NCI-H1092 treated with DMSO at 0.1 percent for 48 hours (cell line): Measurements from ENCODE around the gene CDCA5.

Source experiments
- DNase-seq: peaks from one replicate; lab custom pipeline; 2025; lab: John Stamatoyannopoulos, UW

CDCA5 gene

DNA sequence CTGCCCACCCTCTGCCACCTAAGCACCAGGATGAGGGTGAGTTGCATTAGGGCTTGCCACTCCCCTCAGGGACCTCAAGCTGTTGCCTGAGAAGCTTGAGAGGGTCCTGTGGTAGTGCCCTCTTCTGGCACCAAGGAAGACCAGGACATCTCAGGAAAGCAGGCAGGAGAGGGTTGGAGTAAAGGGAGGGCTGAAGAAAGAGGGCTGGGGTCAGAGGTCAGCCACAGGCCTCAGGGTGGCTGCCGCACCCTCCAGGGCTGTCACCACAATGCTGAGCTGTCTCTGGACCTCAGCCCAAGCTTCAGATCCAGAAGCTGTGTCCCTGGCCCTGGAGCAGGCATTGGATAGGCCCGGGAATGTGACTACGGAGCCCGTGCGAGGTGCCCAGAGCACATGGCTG is 38.8 kb downstream of the CDCA5 start:
- no peak for DNase-seq

DNA sequence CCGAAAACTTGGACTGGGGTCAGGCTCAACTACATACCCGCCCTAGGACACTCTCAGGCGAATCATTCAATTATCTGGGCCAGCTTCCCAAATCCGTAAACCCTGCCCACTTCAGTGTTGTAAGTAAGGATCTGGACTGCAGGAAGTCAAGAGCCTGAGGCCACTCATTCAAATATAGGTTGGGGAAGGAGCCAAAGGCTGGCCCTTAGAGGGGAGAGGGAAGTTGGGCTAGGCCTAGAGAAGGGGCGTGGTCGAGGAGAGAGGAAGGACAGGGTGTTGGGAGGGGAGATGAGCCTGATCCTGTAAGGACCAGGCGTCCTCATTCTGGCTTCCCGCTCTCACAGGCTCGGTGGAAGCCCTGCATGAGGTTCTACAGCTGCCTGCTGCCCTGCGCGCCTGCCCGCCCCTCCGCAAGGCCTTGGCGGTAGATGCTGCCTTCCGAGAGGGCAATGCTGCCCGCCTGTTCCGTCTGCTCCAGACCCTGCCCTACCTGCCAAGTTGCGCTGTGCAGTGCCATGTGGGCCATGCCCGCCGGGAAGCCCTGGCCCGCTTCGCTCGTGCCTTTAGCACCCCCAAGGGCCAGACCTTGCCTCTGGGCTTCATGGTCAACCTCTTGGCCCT is 39.8 kb downstream of the CDCA5 start:
- no peak for DNase-seq

DNA sequence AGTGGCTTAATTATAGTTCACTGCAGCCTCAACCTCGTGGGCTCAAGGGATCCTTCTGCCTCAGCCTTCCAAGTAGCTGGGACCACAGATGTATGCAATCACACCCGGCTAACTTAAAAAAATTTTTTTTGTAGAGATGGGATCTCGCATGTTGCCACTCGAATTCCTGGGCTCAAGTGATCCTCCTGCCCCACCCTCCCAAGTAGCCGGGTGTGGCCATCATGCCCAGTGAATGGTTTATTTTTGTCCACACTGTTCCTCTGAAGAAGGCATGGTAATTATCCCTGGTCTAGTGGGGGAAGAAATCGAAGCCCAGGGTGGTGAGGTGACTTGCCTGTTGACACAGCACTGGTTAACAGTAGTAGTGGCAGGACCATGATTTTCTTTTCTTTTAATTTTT is 40.9 kb downstream of the CDCA5 start:
- no peak for DNase-seq

DNA sequence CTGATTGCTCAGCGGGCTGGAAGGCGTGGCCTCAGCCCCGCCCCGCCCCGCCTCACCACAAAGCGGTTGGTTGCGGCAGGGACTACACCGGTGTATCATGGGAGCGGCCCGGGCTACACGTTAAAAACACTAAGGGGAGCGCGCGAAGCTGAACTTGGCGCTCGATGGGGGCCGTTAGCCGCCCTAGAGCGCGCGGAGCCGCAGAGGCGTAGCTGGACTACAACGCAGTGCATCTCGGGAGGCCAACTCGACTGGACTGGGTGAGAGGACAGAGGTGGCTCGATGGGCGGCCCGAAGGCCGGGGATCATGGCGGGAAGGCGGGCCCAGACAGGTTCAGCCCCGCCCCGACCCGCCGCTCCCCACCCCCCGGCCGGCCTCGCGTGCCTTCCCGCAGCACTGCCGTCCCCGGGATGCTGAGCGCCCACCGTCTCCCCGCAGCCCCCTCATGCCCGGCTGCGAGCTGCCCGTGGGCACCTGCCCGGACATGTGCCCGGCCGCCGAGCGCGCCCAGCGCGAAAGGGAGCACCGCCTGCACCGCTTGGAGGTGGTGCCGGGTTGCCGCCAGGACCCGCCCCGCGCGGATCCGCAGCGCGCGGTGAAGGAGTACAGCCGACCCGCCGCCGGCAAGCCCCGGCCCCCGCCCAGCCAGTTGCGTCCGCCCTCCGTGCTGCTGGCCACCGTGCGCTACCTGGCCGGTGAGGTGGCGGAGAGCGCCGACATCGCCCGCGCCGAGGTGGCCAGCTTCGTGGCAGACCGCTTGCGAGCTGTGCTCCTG is 42.8 kb downstream of the CDCA5 start, which contains the start of gene SAC3D1:
Gene SAC3D1 (plus strand): TSS at position 364 of the 776 bp plus-strand sequence. CDS start 83 bp downstream, at position 447.
- DNase-seq = peak; percentile 99

DNA sequence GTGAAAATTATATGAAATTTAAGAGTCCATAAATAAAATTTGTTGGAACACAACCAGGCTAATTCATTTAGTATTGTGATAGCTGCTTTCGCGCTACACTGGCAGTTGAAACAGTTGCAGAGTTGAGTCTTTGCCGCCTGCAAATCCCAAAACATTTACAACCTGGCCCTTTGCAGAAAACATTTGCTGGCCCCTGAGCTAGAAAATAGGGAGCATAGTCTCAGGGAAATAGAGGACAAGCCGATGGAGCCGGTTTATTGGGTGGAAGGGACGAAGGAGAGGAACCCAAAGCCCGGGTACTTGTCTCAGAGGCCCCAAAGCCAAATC is 43.4 kb downstream of the CDCA5 start:
- DNase-seq = no peak

DNA sequence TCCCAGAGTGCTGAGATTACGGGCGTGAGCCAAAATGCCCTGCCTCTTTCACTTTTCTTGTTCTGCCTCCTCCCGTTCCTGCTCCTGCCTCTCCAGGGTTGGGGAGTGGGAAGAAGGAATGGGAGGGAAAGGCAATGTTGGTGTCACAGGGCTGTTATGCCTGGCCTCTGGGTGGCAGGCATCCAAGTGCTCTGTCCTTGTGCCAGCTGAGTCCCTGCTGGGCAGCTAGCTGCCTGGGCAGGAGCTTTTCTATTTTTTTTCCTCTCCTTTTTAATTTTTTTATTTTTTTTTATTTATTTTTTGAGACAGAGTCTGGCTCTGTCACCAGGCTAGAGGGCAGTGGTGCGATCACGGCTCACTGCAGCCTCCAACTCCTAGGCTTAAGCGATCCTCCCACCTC is 46.9 kb downstream of the CDCA5 start:
- peak; percentile 18 for DNase-seq

DNA sequence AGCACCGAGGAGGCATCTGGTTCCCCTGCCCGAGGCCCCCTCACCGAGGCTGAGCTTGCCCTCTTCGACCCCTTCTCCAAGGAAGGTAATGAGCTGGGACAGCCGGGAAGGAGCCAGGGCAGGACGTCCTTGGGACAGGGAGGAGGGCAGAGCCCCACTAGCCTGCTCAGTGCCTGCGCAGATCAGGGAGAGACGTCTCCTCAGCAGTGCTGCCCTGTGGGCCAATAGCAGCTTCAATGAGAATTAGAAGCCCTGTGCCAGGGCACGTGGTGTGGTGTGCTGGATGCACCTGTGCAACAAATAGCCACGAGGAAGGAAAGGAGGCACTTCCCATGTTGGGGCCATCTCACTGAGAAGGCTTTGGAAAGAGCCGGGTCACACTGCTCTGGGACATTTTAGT is 48.3 kb downstream of the CDCA5 start:
- no peak for DNase-seq

DNA sequence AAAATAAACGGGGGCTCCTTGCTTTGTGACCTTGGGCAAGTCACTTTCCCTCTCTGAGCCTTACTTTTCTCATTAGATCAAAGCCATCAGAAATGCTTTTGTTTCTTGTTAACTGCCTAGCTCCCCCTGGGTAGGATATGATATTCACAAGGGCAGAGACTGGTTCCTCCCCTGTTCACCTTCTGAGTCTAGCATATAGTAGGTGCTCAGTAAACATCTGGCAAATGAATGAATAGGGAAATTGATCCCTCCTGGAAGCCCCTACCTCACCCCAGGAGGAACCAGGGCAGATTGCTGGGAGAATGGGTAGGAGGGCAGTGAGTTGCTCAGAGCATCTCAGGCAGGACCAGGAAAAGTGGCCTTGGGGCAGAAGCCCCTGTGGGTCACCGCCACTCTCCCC is 49.4 kb downstream of the CDCA5 start:
- DNase-seq = no peak

DNA sequence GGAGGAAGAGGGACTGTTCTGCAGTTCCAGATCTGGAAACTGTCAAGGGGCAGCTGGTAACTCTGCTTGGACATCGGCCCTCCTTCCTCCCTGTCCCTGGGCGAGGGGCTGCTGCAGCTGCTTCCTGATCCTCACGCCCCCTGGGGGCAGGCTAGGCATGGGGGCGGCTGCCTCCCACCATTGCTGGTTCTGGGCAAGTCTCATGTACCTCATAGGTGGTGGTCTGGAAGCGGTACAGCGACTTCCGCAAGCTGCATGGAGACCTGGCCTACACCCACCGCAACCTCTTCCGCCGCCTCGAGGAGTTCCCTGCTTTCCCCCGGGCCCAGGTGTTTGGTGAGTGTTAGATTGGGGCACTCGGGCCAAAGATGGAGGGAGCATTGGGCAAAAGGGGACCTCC is 51.6 kb downstream of the CDCA5 start:
- no peak for DNase-seq
